ENCODE measurements around the gene ATXN1.

ATXN1 gene

DNA sequence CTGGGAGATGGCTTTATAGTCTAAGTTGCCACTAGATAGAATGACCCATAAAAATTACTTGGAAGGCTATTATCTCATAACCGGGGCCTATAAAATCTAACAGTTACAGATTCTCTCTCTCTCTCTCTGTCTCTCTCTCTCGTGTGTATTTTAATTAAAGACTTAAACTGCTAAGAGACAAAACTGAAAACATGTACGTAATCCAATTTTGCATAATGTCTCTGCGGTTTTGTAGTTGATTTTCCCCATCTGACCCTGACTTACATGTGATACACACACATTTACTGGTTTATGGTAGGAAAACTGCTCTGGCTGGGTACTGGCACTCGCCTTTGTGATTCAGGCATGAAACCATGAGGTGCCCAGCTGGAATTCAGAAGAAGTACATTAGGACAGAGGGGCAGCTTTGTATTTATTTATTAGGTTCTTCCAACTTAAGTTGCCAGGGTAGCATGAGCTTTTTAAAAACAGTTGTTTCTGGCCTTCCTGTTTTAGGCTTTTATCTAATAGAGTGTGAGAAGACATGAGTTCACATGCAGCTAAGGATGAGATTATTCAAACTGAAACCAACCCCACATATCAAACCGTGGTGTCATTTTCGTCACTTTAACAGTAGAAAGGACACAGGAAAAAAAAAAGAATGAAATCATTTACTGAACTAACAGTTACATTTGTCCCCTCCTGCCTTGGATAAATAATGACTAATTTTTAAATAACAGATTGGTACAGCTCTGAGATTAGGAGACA lies 340.4 kb downstream of the ATXN1 start (continued):
- TF ChIP-seq, protein P1, sequence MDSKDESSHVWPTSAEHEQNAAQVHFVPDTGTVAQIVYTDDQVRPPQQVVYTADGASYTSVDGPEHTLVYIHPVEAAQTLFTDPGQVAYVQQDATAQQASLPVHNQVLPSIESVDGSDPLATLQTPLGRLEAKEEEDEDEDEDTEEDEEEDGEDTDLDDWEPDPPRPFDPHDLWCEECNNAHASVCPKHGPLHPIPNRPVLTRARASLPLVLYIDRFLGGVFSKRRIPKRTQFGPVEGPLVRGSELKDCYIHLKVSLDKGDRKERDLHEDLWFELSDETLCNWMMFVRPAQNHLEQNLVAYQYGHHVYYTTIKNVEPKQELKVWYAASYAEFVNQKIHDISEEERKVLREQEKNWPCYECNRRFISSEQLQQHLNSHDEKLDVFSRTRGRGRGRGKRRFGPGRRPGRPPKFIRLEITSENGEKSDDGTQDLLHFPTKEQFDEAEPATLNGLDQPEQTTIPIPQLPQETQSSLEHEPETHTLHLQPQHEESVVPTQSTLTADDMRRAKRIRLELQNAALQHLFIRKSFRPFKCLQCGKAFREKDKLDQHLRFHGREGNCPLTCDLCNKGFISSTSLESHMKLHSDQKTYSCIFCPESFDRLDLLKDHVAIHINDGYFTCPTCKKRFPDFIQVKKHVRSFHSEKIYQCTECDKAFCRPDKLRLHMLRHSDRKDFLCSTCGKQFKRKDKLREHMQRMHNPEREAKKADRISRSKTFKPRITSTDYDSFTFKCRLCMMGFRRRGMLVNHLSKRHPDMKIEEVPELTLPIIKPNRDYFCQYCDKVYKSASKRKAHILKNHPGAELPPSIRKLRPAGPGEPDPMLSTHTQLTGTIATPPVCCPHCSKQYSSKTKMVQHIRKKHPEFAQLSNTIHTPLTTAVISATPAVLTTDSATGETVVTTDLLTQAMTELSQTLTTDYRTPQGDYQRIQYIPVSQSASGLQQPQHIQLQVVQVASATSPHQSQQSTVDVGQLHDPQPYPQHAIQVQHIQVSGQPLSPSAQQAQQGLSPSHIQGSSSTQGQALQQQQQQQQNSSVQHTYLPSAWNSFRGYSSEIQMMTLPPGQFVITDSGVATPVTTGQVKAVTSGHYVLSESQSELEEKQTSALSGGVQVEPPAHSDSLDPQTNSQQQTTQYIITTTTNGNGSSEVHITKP (tag by site-specific recombination; IDR thresholded peaks at IDR 0.05): 0 out of 2 replicates have a peak, but pooled peaks have one; percentile 24
- TF ChIP-seq, protein P2, sequence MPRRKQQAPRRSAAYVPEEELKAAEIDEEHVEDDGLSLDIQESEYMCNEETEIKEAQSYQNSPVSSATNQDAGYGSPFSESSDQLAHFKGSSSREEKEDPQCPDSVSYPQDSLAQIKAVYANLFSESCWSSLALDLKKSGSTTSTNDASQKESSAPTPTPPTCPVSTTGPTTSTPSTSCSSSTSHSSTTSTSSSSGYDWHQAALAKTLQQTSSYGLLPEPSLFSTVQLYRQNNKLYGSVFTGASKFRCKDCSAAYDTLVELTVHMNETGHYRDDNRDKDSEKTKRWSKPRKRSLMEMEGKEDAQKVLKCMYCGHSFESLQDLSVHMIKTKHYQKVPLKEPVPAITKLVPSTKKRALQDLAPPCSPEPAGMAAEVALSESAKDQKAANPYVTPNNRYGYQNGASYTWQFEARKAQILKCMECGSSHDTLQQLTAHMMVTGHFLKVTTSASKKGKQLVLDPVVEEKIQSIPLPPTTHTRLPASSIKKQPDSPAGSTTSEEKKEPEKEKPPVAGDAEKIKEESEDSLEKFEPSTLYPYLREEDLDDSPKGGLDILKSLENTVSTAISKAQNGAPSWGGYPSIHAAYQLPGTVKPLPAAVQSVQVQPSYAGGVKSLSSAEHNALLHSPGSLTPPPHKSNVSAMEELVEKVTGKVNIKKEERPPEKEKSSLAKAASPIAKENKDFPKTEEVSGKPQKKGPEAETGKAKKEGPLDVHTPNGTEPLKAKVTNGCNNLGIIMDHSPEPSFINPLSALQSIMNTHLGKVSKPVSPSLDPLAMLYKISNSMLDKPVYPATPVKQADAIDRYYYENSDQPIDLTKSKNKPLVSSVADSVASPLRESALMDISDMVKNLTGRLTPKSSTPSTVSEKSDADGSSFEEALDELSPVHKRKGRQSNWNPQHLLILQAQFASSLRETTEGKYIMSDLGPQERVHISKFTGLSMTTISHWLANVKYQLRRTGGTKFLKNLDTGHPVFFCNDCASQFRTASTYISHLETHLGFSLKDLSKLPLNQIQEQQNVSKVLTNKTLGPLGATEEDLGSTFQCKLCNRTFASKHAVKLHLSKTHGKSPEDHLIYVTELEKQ (tag by site-specific recombination; IDR thresholded peaks at IDR 0.05; ENCODE audit: borderline replicate concordance): peak; percentile 88; the same call in 1 of the 2 replicates
- peak; percentile 87 for TF ChIP-seq FEZF1 (tag by site-specific recombination; IDR thresholded peaks at IDR 0.05)
- TF ChIP-seq OSR2 (tag by site-specific recombination; IDR thresholded peaks at IDR 0.05): peak; percentile 86
- TF ChIP-seq ZSCAN30 (tag by site-specific recombination; IDR thresholded peaks at IDR 0.05): peak; percentile 62; the same call in 1 of the 2 replicates
- 0 out of 2 replicates have a peak, but pooled peaks have one; percentile 41 for TF ChIP-seq ZBTB8A (tag by site-specific recombination; IDR thresholded peaks at IDR 0.05)
- TF ChIP-seq, protein P3, sequence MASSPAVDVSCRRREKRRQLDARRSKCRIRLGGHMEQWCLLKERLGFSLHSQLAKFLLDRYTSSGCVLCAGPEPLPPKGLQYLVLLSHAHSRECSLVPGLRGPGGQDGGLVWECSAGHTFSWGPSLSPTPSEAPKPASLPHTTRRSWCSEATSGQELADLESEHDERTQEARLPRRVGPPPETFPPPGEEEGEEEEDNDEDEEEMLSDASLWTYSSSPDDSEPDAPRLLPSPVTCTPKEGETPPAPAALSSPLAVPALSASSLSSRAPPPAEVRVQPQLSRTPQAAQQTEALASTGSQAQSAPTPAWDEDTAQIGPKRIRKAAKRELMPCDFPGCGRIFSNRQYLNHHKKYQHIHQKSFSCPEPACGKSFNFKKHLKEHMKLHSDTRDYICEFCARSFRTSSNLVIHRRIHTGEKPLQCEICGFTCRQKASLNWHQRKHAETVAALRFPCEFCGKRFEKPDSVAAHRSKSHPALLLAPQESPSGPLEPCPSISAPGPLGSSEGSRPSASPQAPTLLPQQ (tag by site-specific recombination; IDR thresholded peaks at IDR 0.05): 0 out of 2 replicates have a peak, but pooled peaks have one; percentile 41
- TF ChIP-seq IKZF3 (tag by site-specific recombination; IDR thresholded peaks at IDR 0.05): peak; percentile 35; the same call in 1 of the 2 replicates
- no peak for TF ChIP-seq ZNF155 (tag by site-specific recombination; IDR thresholded peaks at IDR 0.05)
- TF ChIP-seq, protein P4, sequence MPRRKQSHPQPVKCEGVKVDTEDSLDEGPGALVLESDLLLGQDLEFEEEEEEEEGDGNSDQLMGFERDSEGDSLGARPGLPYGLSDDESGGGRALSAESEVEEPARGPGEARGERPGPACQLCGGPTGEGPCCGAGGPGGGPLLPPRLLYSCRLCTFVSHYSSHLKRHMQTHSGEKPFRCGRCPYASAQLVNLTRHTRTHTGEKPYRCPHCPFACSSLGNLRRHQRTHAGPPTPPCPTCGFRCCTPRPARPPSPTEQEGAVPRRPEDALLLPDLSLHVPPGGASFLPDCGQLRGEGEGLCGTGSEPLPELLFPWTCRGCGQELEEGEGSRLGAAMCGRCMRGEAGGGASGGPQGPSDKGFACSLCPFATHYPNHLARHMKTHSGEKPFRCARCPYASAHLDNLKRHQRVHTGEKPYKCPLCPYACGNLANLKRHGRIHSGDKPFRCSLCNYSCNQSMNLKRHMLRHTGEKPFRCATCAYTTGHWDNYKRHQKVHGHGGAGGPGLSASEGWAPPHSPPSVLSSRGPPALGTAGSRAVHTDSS (tag by site-specific recombination; IDR thresholded peaks at IDR 0.05): no peak
- no peak for TF ChIP-seq ZNF791 (tag by site-specific recombination; IDR thresholded peaks at IDR 0.05)
- TF ChIP-seq GLI2 (tag by site-specific recombination; IDR thresholded peaks at IDR 0.05; ENCODE audit: borderline replicate concordance, low read depth): no peak
- no peak for TF ChIP-seq ZNF140 (tag by site-specific recombination; IDR thresholded peaks at IDR 0.05)
- TF ChIP-seq KLF8 (tag by site-specific recombination; IDR thresholded peaks at IDR 0.05): 0 out of 2 replicates have a peak, but pooled peaks have one; percentile 18
- no peak for TF ChIP-seq TCF7L2 (IDR thresholded peaks at IDR 0.05; ENCODE audit: borderline replicate concordance, low read depth, low read length)
- TF ChIP-seq ZNF768 (tag by site-specific recombination; IDR thresholded peaks at IDR 0.05): no peak
- TF ChIP-seq ZNF629 (tag by site-specific recombination; IDR thresholded peaks at IDR 0.05): peak; percentile 54
- TF ChIP-seq, protein P5, sequence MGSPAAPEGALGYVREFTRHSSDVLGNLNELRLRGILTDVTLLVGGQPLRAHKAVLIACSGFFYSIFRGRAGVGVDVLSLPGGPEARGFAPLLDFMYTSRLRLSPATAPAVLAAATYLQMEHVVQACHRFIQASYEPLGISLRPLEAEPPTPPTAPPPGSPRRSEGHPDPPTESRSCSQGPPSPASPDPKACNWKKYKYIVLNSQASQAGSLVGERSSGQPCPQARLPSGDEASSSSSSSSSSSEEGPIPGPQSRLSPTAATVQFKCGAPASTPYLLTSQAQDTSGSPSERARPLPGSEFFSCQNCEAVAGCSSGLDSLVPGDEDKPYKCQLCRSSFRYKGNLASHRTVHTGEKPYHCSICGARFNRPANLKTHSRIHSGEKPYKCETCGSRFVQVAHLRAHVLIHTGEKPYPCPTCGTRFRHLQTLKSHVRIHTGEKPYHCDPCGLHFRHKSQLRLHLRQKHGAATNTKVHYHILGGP (tag by site-specific recombination; IDR thresholded peaks at IDR 0.05): peak; percentile 87
- TF ChIP-seq, protein P6, sequence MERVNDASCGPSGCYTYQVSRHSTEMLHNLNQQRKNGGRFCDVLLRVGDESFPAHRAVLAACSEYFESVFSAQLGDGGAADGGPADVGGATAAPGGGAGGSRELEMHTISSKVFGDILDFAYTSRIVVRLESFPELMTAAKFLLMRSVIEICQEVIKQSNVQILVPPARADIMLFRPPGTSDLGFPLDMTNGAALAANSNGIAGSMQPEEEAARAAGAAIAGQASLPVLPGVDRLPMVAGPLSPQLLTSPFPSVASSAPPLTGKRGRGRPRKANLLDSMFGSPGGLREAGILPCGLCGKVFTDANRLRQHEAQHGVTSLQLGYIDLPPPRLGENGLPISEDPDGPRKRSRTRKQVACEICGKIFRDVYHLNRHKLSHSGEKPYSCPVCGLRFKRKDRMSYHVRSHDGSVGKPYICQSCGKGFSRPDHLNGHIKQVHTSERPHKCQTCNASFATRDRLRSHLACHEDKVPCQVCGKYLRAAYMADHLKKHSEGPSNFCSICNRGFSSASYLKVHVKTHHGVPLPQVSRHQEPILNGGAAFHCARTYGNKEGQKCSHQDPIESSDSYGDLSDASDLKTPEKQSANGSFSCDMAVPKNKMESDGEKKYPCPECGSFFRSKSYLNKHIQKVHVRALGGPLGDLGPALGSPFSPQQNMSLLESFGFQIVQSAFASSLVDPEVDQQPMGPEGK (tag by site-specific recombination; IDR thresholded peaks at IDR 0.05): 0 out of 2 replicates have a peak, but pooled peaks have one; percentile 30
- no peak; the same call in 1 of the 2 replicates for TF ChIP-seq ZNF391 (tag by site-specific recombination; IDR thresholded peaks at IDR 0.05; ENCODE audit: borderline replicate concordance, low read depth)
- peak; percentile 21; the same call in 1 of the 2 replicates for TF ChIP-seq ZNF394 (tag by site-specific recombination; IDR thresholded peaks at IDR 0.05; ENCODE audit: borderline replicate concordance)
